ENCODE results near the gene NSD1. TPM values are rescaled to one million over a fixed set of nuclear protein-coding genes. Genes with fewer than 3 reads are reported as not detected.
A peak's percentile ranks its signal among the peaks of the same experiment; 100 is the strongest.

NSD1 gene
- total and polyA plus RNA-seq, 9 of the 15 experiments (the other 6 are each of a cell fraction or from before 2014, with no cell fraction given) = 3.8 to 51.0 (median 24.7) TPM

DNA sequence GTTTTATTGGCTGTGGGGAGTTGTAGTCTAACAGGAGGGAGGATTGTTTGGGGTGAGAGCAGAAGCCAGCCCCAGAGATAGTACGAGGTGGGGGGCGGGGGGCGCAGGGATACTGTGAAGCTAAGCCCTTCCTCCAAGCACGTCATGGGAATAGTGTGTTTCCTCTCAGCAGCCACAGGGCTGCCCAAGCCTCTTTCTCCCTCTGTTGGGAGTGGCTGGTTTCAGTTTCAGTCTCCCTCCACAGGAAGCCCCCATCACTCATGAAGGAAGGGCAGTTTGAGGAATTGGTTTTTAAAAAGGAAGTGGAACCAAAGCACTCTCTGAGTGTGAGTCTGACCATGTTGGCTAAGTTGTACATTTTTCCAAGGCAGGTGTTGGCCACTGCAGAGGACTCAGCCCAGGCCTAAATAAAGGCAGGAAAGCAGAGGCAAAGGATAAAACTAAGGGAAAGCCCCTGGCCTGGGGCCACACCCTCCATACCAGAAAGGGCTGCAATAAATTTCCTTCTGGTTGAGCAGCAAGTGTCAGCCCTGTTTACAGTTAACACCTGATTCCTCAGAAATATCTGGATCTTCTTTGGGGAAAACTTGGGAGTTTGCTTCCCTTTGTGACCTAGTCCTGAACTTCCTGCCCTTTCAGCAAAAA lies 166.8 kb downstream of the NSD1 start (continued):
- TF ChIP-seq RBM22 (IDR thresholded peaks at IDR 0.05; ENCODE audit: low read depth, low read length, poor library complexity, severe bottlenecking) (no peak), SREBF1 (IDR thresholded peaks at IDR 0.05; ENCODE audit: borderline replicate concordance, low read depth, low read length) (no peak), ZNF77 (CRISPR knock-in tag; IDR thresholded peaks at IDR 0.05) (no peak), SMAD2 (IDR thresholded peaks at IDR 0.05; ENCODE audit: low read depth, low read length) (no peak), SAFB2 (IDR thresholded peaks at IDR 0.05; ENCODE audit: borderline replicate concordance, low read depth, low read length, severe bottlenecking) (no peak), ZNF232 (CRISPR knock-in tag; IDR thresholded peaks at IDR 0.05) (no peak), ARID1B (IDR thresholded peaks at IDR 0.05) (peak; percentile 10; the same call in 1 of the 2 replicates), ZNF717 (CRISPR knock-in tag; IDR thresholded peaks at IDR 0.05) (no peak), ELF2 (CRISPR knock-in tag; IDR thresholded peaks at IDR 0.05) (no peak), ILK (tag; IDR thresholded peaks at IDR 0.05; ENCODE audit: borderline replicate concordance, low read depth) (no peak), XRCC3 (IDR thresholded peaks at IDR 0.05) (no peak), ZBTB11 (CRISPR knock-in tag; IDR thresholded peaks at IDR 0.05) (no peak), TAF7 (tag; IDR thresholded peaks at IDR 0.05) (no peak), ZNF311 (CRISPR knock-in tag; IDR thresholded peaks at IDR 0.05) (no peak), RHOXF2B (CRISPR knock-in tag; conservative IDR thresholded peaks at IDR 0.05) (no peak), ATF7 (IDR thresholded peaks at IDR 0.05) (peak; percentile 81), YY1 (IDR thresholded peaks at IDR 0.05; ENCODE audit: borderline replicate concordance in 1 of 3, control insufficient read depth in 1 of 3, extremely low read depth in 1 of 3, insufficient read depth in 3 of 3, insufficient read length in 1 of 3, insufficient replicate concordance in 2 of 3, low read depth in 1 of 3, low read length in 2 of 3) (peak in 1 of 3 experiments; percentile 19), RBM17 (IDR thresholded peaks at IDR 0.05; ENCODE audit: borderline replicate concordance, low read depth, low read length) (no peak), U2AF2 (optimal IDR thresholded peaks at IDR 0.05; ENCODE audit: low read depth, low read length) (no peak), KLF6 (CRISPR knock-in tag; IDR thresholded peaks at IDR 0.05; ENCODE audit: borderline replicate concordance) (no peak)
- TF ChIP-seq, protein P1, sequence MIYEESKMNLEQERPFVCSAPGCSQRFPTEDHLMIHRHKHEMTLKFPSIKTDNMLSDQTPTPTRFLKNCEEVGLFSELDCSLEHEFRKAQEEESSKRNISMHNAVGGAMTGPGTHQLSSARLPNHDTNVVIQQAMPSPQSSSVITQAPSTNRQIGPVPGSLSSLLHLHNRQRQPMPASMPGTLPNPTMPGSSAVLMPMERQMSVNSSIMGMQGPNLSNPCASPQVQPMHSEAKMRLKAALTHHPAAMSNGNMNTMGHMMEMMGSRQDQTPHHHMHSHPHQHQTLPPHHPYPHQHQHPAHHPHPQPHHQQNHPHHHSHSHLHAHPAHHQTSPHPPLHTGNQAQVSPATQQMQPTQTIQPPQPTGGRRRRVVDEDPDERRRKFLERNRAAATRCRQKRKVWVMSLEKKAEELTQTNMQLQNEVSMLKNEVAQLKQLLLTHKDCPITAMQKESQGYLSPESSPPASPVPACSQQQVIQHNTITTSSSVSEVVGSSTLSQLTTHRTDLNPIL (CRISPR knock-in tag; IDR thresholded peaks at IDR 0.05) = no peak

All from K562 (cell line).